H1 (cell line): Measurements from ENCODE around the gene PARP1.

Experiments used
- RFX5 ChIP-seq: IDR thresholded peaks from 2 replicates; pipeline ENCODE4 v1.6.1; 2011; ENCODE audit warnings: low read depth, low read length, improper control_type of control experiment, borderline replicate concordance
- TF ChIP-seq, protein P1 (sequence below), 3 experiments: IDR thresholded peaks; 1 replicate in 2 of 3; 2 replicates in 1 of 3; pipeline versions ENCODE4 v1.5.1 to v1.6.1; 2011; ENCODE audit warnings: low read length in 3 of 3, mild to moderate bottlenecking in 3 of 3, inconsistent platforms in 2 of 3, low read depth in 1 of 3, moderate library complexity in 1 of 3; ENCODE audit not compliant: insufficient read depth in 1 of 3; ENCODE audit errors: control extremely low read depth in 1 of 3

DNA sequence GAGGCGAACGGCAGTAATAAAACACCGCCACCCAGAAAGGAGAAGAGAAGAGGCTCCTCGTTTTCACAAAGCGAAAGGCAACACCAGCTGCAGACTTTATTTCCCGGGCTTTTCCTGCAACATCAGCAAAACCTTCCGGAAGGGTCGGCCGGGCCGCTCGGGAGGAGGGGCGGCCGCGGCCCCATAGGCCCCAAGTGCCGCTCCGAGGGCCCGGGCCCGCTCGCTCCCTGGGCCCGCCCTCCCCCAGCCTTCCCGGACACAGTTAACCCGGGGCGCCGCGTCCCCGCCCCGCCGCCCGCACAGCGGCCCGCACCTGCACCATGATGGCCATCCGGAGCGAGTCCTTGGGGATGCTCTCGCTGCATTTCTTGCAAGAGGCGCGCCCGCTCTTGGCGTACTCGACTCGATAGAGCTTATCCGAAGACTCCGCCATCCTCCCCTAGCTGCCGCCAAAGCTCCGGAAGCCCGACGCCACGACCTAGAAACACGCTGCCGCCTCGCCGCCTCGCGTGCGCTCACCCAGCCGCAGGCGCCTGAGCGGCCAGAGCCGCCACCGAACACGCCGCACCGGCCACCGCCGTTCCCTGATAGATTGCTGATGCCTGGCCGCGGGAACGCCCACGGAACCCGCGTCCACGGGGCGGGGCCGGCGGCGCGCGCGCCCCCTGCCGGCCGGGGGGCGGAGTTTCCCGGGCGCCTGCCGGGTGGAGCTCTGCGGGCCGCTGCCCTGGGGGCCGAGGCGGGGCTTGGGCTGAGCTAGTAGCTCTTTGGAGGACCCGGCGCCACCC is at the start of gene PARP1:
- no peak for TF ChIP-seq RFX5
- TF ChIP-seq, protein P1, sequence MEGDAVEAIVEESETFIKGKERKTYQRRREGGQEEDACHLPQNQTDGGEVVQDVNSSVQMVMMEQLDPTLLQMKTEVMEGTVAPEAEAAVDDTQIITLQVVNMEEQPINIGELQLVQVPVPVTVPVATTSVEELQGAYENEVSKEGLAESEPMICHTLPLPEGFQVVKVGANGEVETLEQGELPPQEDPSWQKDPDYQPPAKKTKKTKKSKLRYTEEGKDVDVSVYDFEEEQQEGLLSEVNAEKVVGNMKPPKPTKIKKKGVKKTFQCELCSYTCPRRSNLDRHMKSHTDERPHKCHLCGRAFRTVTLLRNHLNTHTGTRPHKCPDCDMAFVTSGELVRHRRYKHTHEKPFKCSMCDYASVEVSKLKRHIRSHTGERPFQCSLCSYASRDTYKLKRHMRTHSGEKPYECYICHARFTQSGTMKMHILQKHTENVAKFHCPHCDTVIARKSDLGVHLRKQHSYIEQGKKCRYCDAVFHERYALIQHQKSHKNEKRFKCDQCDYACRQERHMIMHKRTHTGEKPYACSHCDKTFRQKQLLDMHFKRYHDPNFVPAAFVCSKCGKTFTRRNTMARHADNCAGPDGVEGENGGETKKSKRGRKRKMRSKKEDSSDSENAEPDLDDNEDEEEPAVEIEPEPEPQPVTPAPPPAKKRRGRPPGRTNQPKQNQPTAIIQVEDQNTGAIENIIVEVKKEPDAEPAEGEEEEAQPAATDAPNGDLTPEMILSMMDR (IDR thresholded peaks at IDR 0.05; ENCODE audit: control extremely low read depth in 1 of 3, insufficient read depth in 1 of 3, low read depth in 1 of 3, low read length in 3 of 3), result peak; percentile 54 to 77 (median 61)
